Mammary epithelial cell (primary cell): Measurements from ENCODE around the gene ILDR2.

ENCODE experiments used
- EZH2 ChIP-seq: IDR thresholded peaks from 2 replicates; pipeline ENCODE4 v1.6.1; 2012; ENCODE audit warnings: low read length, inconsistent platforms, borderline replicate concordance
- TF ChIP-seq, protein P1 (sequence below), 2 donors: IDR thresholded peaks in 1 of 2; conservative IDR thresholded peaks in 1 of 2; 2 replicates each; pipeline ENCODE4 v1.5.1; 2011 to 2012; ENCODE audit warnings: inconsistent platforms in 2 of 2, low read length in 2 of 2, mild to moderate bottlenecking in 2 of 2, control low read depth in 1 of 2, low read depth in 1 of 2; ENCODE audit not compliant: insufficient read depth in 1 of 2; ENCODE audit errors: extremely low read depth in 1 of 2

DNA sequence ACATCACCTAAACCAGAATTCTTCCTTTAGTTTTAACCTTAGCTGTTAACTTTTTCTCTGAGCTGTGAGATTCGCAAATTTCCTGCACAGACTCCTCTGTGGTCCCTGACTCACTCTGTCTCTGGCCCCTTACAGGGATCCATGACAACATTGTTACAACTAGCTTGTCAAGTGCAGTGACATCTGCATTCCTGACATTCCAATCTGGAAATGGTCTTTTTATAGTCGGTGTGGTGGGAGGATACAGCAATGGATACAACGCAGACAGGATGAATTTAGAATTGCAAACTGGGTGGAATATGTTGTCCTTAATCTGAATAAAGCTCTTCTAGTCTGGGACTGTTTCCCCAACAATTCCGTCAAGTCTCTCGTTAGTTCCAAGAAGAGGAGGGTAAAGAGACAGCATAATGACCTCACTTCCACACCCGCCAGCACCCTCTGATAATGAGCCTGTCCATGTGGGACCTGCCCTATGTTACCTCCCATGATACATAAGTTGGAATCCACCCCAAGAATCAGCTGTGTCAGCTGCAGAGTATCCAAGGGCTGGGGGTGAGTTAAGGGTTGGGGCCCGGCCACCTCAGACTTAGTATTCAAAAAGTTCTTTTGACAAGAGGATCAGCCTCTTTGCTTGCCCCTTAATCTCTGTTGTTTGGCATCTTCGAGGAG lies 49.4 kb downstream of the ILDR2 start:
- TF ChIP-seq, protein P1, sequence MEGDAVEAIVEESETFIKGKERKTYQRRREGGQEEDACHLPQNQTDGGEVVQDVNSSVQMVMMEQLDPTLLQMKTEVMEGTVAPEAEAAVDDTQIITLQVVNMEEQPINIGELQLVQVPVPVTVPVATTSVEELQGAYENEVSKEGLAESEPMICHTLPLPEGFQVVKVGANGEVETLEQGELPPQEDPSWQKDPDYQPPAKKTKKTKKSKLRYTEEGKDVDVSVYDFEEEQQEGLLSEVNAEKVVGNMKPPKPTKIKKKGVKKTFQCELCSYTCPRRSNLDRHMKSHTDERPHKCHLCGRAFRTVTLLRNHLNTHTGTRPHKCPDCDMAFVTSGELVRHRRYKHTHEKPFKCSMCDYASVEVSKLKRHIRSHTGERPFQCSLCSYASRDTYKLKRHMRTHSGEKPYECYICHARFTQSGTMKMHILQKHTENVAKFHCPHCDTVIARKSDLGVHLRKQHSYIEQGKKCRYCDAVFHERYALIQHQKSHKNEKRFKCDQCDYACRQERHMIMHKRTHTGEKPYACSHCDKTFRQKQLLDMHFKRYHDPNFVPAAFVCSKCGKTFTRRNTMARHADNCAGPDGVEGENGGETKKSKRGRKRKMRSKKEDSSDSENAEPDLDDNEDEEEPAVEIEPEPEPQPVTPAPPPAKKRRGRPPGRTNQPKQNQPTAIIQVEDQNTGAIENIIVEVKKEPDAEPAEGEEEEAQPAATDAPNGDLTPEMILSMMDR (conservative IDR thresholded peaks at IDR 0.05 in 1 of 2, IDR thresholded peaks at IDR 0.05 in 1 of 2; ENCODE audit: extremely low read depth in 1 of 2, insufficient read depth in 1 of 2, low read depth in 1 of 2, low read length in 2 of 2) = no peak
- TF ChIP-seq EZH2 = no peak
